Esophagus muscularis mucosa (tissue), 4 donors: ENCODE results near the gene PDE6D. TPM values are rescaled to one million over a fixed set of nuclear protein-coding genes. Genes with fewer than 3 reads are reported as not detected.

Experiments
- DNase-seq: peaks from one replicate; pipeline ENCODE4 v3.0.0-alpha.2; 2017; ENCODE audit errors: extremely low spot score
- H3K27ac ChIP-seq, 4 donors: fragments of 200-600 bp; sonication (generic); replicated peaks in 1 of 4; 1 replicate in 3 of 4; 2 replicates in 1 of 4; pipeline ENCODE4 v1.5.1; 2016 to 2019; ENCODE audit warnings: mild to moderate bottlenecking in 1 of 4
- H3K27me3 ChIP-seq, 4 donors: fragments of 200-600 bp; sonication (generic); one replicate each; pipeline versions ENCODE4 v1.5.1 to v1.6.0; 2016 to 2019
- H3K36me3 ChIP-seq, 4 donors: fragments of 200-600 bp; sonication (generic); one replicate each; pipeline ENCODE4 v1.5.1; 2016 to 2019
- H3K4me1 ChIP-seq, 4 donors: fragments of 200-600 bp; sonication (generic); one replicate each; pipeline ENCODE4 v1.5.1; 2016 to 2019
- H3K4me3 ChIP-seq, 4 donors: fragments of 200-600 bp; sonication (generic); 1 replicate in 2 of 4; 2 replicates in 2 of 4; pipeline ENCODE4 v1.5.1; 2016 to 2019; ENCODE audit warnings: mild to moderate bottlenecking in 4 of 4, moderate library complexity in 1 of 4
- H3K9me3 ChIP-seq, 4 donors: fragments of 200-600 bp; sonication (generic); 1 replicate in 3 of 4; 2 replicates in 1 of 4; pipeline ENCODE4 v1.5.1; 2016 to 2019
- CTCF ChIP-seq, 3 experiments: fragments of 200-600 bp in 2 of 3; fragments of 450-650 bp in 1 of 3; sonication (generic) in 2 of 3; IDR thresholded peaks; one replicate each; pipeline ENCODE4 v1.5.1; 2017 to 2019; ENCODE audit warnings: antibody characterized with exemption in 3 of 3, mild to moderate bottlenecking in 2 of 3, moderate library complexity in 1 of 3
- EP300 ChIP-seq: sonication (generic); formaldehyde crosslinking; IDR thresholded peaks from one replicate; pipeline ENCODE4 v1.6.1; 2017; ENCODE audit warnings: antibody characterized with exemption
- POLR2A ChIP-seq: fragments of 450-650 bp; IDR thresholded peaks from one replicate; pipeline ENCODE4 v1.6.1; 2017; ENCODE audit warnings: antibody characterized with exemption, moderate library complexity, mild to moderate bottlenecking, low read depth
- POLR2AphosphoS5 ChIP-seq, 2 donors: sonication (generic); formaldehyde crosslinking; IDR thresholded peaks; one replicate each; pipeline ENCODE4 v1.6.1; 2017; ENCODE audit warnings: antibody characterized with exemption in 2 of 2
- WGBS: methylation state at CpG from one replicate; pipeline ENCODE4 v1.1.5; 2018; 5-methylcytosine and 5-hydroxymethylcytosine counted together
- intact Hi-C: fragments of 100-400 bp; cut with DNase I; formaldehyde crosslinking; loops from one replicate; pipeline ENCODE4 v1.15.1; 2023
- total RNA-seq, 4 donors: library from RNA; depleted of rRNA; stranded (reverse); fragments of >200 nt; gene quantifications; one replicate each; pipeline versions ENCODE4 v1.1.0 to v1.2.1, GENCODE V29; 2016

Gene PDE6D
- total RNA-seq, result 10 to 100 TPM; 28.2 to 33.8 (median 30.0) TPM

GRCh38 chr2:231780909-231781797 lies at the start of gene PDE6D:
TSS of gene PDE6D (minus strand) at chr2:231781282. CDS start at chr2:231781114, 168 bp downstream.
- Histone ChIP-seq H3K27ac (peak within 1 kb of the TSS; percentile 83 to 93 (median 88)), H3K4me1 (peaks cover 50 to 54% (median 51%) of the 10 kb centered on the region in 4 donors), H3K4me3 (peak within 1 kb of the TSS; percentile 68 to 92 (median 80)), H3K9me3 (no peaks in the 10 kb centered on the region), H3K36me3 (no peaks in the 10 kb centered on the region), H3K27me3 (no peaks in the 10 kb centered on the region)
- intact Hi-C loops, result no loop called here
- peak; percentile 99 for DNase-seq
- WGBS, result 1% methylated on average over 39 of the region's 67 CpGs
- TF ChIP-seq POLR2A, result peak; percentile 64
- peak in 1 of 3 experiments; percentile 16 for TF ChIP-seq CTCF (IDR thresholded peaks at IDR 0.05)
- no peak for TF ChIP-seq EP300
- peak; percentile 95 to 98 for TF ChIP-seq POLR2AphosphoS5 (IDR thresholded peaks at IDR 0.05)

GRCh38 chr2:231821908-231822307 lies 40.8 kb upstream of the PDE6D start:
- Histone ChIP-seq H3K4me3 (no peak overlapping the region), H3K9me3 (peaks cover 0 to 6% (median 0%) of the 10 kb centered on the region in 4 donors), H3K27me3 (no peaks in the 10 kb centered on the region), H3K4me1 (no peaks in the 10 kb centered on the region), H3K27ac (no peak overlapping the region), H3K36me3 (no peaks in the 10 kb centered on the region)
- WGBS, result 48% methylated on average over 3 of the region's 3 CpGs
- TF ChIP-seq POLR2A (no peak), CTCF (IDR thresholded peaks at IDR 0.05) (no peak), POLR2AphosphoS5 (IDR thresholded peaks at IDR 0.05) (no peak), EP300 (no peak)
- intact Hi-C loops, result no loop called here
- no peak for DNase-seq

GRCh38 chr2:231820786-231821303 lies 39.8 kb upstream of the PDE6D start:
- Histone ChIP-seq H3K4me1 (no peaks in the 10 kb centered on the region), H3K9me3 (peaks cover 0 to 7% (median 0%) of the 10 kb centered on the region in 4 donors), H3K36me3 (no peaks in the 10 kb centered on the region), H3K27ac (no peak overlapping the region), H3K4me3 (no peak overlapping the region), H3K27me3 (no peaks in the 10 kb centered on the region)
- TF ChIP-seq POLR2AphosphoS5 (IDR thresholded peaks at IDR 0.05), result no peak
- TF ChIP-seq POLR2A, result no peak
- no peak for TF ChIP-seq CTCF (IDR thresholded peaks at IDR 0.05)
- no peak for TF ChIP-seq EP300
- DNase-seq, result peak; percentile 31
- WGBS, result 70% methylated on average over 11 of the region's 12 CpGs
- intact Hi-C loops, result no loop called here

GRCh38 chr2:231819447-231820042 lies 38.5 kb upstream of the PDE6D start:
- intact Hi-C loops, result no loop called here
- Histone ChIP-seq H3K9me3 (peaks cover 0 to 11% (median 0%) of the 10 kb centered on the region in 4 donors), H3K27ac (no peak overlapping the region), H3K4me3 (no peak overlapping the region), H3K36me3 (no peaks in the 10 kb centered on the region), H3K4me1 (no peaks in the 10 kb centered on the region), H3K27me3 (no peaks in the 10 kb centered on the region)
- peak; percentile 26 for DNase-seq
- TF ChIP-seq EP300 (no peak), POLR2A (no peak), POLR2AphosphoS5 (IDR thresholded peaks at IDR 0.05) (no peak), CTCF (IDR thresholded peaks at IDR 0.05) (no peak)
- WGBS, result no CpG with 5 or more reads among the region's 2 CpGs
